RWPE1 (cell line): ENCODE results near the gene FAHD2B.
"Not testable (repeated sequence)": the region's sequence is repeated elsewhere in the genome, so short reads cannot be mapped to it uniquely, and the experiment has no call there.

ENCODE experiments used
- CTCF ChIA-PET: fragments of 350-600 bp; sonication (Branson Sonifier 250); formaldehyde crosslinking; extraction: SDS; loops from one replicate; lab custom pipeline; 2021; lab: Yijun Ruan, JAX
- POLR2A ChIA-PET: fragments of 400-600 bp; formaldehyde crosslinking; extraction: SDS; loops from one replicate; lab custom pipeline; 2020; ENCODE audit warnings: antibody characterized with exemption; ENCODE audit not compliant: low non-redundant PET; lab: Yijun Ruan, JAX
- DNase-seq: peaks from one replicate; pipeline ENCODE4 v3.0.0; 2012; ENCODE audit warnings: low spot score
- H3K27ac ChIP-seq: fragments of 450-650 bp; 2 replicates; pipeline ENCODE4 v1.5.1; 2017
- CTCF ChIP-seq: fragments of 450-650 bp; conservative IDR thresholded peaks from 2 replicates; pipeline ENCODE4 v1.5.1; 2017; ENCODE audit warnings: low read depth, mild to moderate bottlenecking

FAHD2B gene

GRCh38 chr2:97094772-97095611 is at the start of gene FAHD2B:
Gene FAHD2B, minus strand, starts transcription at chr2:97094882. Its CDS starts 3,176 bp downstream, at chr2:97091706.
- POLR2A ChIA-PET, CTCF ChIA-PET, H3K27ac ChIP-seq, DNase-seq: not testable (repeated sequence)

GRCh38 chr2:97144016-97144415 is 49.3 kb upstream of the FAHD2B start:
- DNase-seq, H3K27ac ChIP-seq, POLR2A ChIA-PET: not testable (repeated sequence)
- CTCF ChIA-PET: interaction anchor here (0.7 kb wide), 1 partner anchor 483 kb away, joined by 3 read pairs; no protein-coding TSS in a partner anchor

DNA sequence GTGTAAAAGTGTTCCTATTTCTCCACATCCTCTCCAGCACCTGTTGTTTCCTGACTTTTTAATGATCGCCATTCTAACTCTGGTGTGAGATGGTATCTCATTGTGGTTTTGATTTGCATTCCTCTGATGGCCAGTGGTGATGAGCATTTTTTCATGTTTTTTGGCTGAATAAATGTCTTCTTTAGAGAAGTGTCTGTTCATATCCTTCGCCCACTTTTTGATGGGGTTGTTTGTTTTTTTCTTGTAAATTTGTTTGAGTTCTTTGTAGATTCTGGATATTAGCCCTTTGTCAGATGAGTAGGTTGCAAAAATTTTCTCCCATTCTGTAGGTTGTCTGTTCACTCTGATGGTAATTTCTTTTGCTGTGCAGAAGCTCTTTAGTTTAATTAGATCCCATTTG is 34.4 kb upstream of the FAHD2B start:
- POLR2A ChIA-PET, CTCF ChIA-PET, DNase-seq, H3K27ac ChIP-seq: not testable (repeated sequence)

DNA sequence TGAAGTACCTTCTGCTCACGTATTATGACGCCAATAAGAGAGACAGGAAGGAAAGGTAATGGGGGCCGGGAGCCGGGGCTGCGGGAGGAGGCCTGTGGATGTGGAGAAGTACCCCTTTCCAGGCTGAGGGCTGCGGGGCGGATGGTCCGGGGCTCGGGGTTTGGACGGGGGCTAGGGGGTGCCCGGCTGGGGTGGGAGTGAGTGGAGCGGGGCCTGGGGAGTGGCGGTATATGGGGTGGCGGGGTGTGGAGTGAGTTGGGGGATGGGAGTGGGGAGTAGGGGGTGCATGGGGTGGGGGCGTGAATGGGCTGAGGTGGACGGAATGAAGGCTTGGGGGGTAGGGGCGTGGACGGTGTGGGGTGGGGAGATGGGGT is 19.2 kb upstream of the FAHD2B start:
- POLR2A ChIA-PET, CTCF ChIA-PET, DNase-seq: not testable (repeated sequence)
- H3K27ac ChIP-seq: peak overlapping the region; percentile 97

GRCh38 chr2:97113050-97113881 is 18.6 kb upstream of the FAHD2B start, which contains the start of gene ANKRD36:
Gene ANKRD36, plus strand, starts transcription at chr2:97113153. Its CDS starts 587 bp downstream, at chr2:97113740.
- POLR2A ChIA-PET: interaction anchor here (0.6 kb wide), 1 partner anchor 678 kb away, joined by 3 read pairs; no protein-coding TSS in a partner anchor
- H3K27ac ChIP-seq: peak within 1 kb of the TSS; percentile 97
- CTCF ChIA-PET: not testable (repeated sequence)
- peak; percentile 51 for DNase-seq

- peak; percentile 16 for DNase-seq
- H3K27ac ChIP-seq: peak overlapping the region; percentile 97
- ChIA-PET POLR2A (interaction anchor here (0.6 kb wide), 1 partner anchor 678 kb away, joined by 3 read pairs; no protein-coding TSS in a partner anchor), CTCF (interaction anchor here (0.6 to 1.2 kb wide), 2 partner anchors 102 to 297 kb away, joined by 3 to 6 read pairs; no protein-coding TSS in a partner anchor)
- TF ChIP-seq CTCF: peak; percentile 86
Observed at GRCh38 chr2:97112320-97113049, 17.8 kb upstream of the FAHD2B start.

- CTCF ChIA-PET: interaction anchor here (0.6 to 1.2 kb wide), 2 partner anchors 101 to 401 kb away, joined by 3 to 6 read pairs; no protein-coding TSS in a partner anchor
- H3K27ac ChIP-seq, POLR2A ChIA-PET, DNase-seq: not testable (repeated sequence)
Observed at GRCh38 chr2:97111246-97111645, 16.6 kb upstream of the FAHD2B start.

DNA sequence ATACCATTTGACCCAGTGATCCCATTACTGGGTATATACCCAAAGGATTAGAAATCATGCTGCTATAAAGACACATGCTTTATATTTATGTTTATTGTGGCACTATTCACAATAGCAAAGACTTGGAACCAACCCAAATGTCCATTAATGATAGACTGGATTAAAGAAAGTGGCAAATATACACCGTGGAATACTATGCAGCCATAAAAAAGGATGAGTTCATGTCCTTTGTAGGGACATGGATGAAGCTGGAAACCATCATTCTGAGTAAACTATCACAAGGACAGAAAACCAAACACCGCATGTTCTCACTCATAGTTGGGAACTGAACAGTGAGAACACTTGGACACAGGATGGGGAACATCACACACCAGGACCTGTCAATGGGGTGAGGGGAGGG is 12.2 kb upstream of the FAHD2B start:
- DNase-seq, POLR2A ChIA-PET, CTCF ChIA-PET: not testable (repeated sequence)

GRCh38 chr2:97098786-97099372 is 4.2 kb upstream of the FAHD2B start:
- POLR2A ChIA-PET, DNase-seq, H3K27ac ChIP-seq, CTCF ChIA-PET: not testable (repeated sequence)

More for the DNA sequence above, 12.2 kb upstream of the FAHD2B start:
- not testable (repeated sequence) for H3K27ac ChIP-seq

GRCh38 chr2:97095661-97096060 is 979 bp upstream of the FAHD2B start:
- no peak overlapping the region for H3K27ac ChIP-seq
- POLR2A ChIA-PET: no interaction called here
- no peak for DNase-seq
- CTCF ChIA-PET: interaction anchor here (0.6 kb wide), 1 partner anchor 203 kb away, joined by 3 read pairs; no protein-coding TSS in a partner anchor
- no peak for TF ChIP-seq CTCF

- CTCF ChIA-PET, H3K27ac ChIP-seq, POLR2A ChIA-PET, DNase-seq: not testable (repeated sequence)
Observed at GRCh38 chr2:97093983-97094771, 505 bp downstream of the FAHD2B start.

- CTCF ChIA-PET, H3K27ac ChIP-seq, POLR2A ChIA-PET, DNase-seq: not testable (repeated sequence)
Observed at GRCh38 chr2:97092946-97093345, 1.7 kb downstream of the FAHD2B start.
